Astrocyte of the hippocampus (primary cell): ENCODE data around the gene BZW2.

Experiments
- DNase-seq: peaks from one replicate; pipeline ENCODE4 v3.0.0; 2011; ENCODE audit warnings: low read depth, low spot score

BZW2 gene

GRCh38 chr7:16718111-16718656 is 72.2 kb downstream of the BZW2 start:
- DNase-seq: no peak

GRCh38 chr7:16719699-16720098 is 73.7 kb downstream of the BZW2 start:
- no peak for DNase-seq

- DNase-seq: no peak
Measured at GRCh38 chr7:16721541-16721940, 75.6 kb downstream of the BZW2 start.

GRCh38 chr7:16724344-16724743 is 78.4 kb downstream of the BZW2 start:
- no peak for DNase-seq

- no peak for DNase-seq
Measured at GRCh38 chr7:16726189-16726588, 80.2 kb downstream of the BZW2 start.

- DNase-seq: no peak
Measured at GRCh38 chr7:16727736-16728135, 81.8 kb downstream of the BZW2 start.

DNA sequence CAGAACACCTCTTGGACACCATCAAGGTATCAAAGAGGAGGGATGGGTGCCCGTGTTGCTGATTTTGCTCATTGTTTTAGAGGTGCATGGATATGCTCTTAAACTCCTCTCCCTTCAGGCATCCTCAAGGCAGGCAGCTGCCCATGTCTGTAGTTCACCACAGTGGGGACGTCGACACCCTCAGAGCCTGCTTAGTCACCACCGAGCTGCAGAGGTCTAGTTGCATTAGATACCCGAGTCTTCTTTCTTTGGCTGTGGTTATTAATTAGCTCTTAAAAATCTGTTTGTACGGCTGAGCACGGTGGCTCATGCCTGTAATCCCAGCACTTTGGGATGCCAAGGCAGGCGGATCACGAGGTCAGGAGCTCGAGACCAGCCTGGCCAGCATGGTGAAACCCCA is 82.8 kb downstream of the BZW2 start:
- peak; percentile 40 for DNase-seq

- no peak for DNase-seq
Measured at GRCh38 chr7:16729541-16729940, 83.6 kb downstream of the BZW2 start.

DNA sequence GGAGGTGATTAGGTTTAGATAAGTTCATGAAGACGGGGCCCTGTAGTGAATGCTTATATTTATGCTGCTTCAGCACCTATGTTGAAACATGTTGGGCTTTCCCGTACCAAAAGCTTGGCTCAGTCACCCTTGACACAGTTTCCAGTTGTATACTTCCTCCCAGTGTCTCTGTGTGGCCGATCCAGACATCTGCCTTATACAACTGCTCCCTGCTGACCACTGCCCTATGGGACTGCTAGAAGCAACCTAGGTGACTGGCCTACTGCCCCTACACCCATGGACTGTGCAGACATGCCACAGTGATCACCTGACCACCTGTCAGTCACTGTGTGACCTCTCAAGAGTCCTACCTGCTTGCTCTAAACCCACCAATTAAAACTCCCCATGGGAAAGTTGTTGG is 85.0 kb downstream of the BZW2 start:
- no peak for DNase-seq

GRCh38 chr7:16732828-16733227 is 86.8 kb downstream of the BZW2 start:
- no peak for DNase-seq

DNA sequence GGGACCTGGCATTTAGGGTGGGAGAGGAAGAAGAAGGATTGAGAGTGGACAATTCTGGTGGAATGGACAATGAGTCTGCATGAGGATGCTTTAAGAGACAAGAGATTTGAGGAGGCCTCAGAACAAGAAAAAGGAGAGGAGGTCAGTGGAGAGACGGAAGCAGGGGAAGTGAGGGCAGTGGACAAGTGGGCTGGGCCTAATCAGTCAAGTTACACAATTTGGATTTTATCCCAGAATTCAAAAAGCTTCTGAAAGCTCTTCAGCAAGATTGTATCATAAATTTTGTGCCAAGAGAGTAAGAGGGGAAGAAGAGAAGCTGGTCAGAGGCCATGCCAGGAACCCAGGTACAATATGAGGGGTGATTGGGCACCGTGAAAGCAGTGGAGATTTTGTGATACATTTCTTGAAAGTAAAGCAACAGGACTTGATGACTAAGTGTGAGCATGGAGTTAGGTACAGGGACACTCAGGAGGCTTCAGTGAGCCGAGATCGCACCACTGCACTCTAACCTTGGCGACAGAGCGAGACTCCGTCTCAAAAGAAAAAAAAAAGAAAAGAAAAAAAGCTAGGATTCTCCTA is 88.3 kb downstream of the BZW2 start:
- DNase-seq: no peak

DNA sequence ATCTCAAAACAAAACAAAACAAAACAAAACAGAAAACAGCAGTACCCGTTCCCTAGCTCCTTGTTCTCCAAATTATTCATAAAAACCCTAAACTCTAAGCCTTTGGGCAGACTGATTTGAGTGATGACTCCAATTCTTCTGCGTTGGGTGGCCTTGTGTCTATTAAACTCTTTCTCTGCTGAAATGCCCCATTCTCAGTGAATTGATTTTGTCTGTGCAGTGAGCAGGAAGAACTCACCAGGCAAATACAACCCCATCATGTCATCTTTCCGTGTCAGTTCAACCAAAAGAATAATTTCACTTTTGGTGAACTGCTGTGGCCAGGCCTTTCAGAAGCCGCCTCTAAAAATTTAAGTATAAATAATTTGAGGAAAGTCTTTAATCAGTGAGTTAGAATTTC is 89.0 kb downstream of the BZW2 start:
- DNase-seq: no peak

- no peak for DNase-seq
Measured at GRCh38 chr7:16738011-16738688, 92.2 kb downstream of the BZW2 start.

DNA sequence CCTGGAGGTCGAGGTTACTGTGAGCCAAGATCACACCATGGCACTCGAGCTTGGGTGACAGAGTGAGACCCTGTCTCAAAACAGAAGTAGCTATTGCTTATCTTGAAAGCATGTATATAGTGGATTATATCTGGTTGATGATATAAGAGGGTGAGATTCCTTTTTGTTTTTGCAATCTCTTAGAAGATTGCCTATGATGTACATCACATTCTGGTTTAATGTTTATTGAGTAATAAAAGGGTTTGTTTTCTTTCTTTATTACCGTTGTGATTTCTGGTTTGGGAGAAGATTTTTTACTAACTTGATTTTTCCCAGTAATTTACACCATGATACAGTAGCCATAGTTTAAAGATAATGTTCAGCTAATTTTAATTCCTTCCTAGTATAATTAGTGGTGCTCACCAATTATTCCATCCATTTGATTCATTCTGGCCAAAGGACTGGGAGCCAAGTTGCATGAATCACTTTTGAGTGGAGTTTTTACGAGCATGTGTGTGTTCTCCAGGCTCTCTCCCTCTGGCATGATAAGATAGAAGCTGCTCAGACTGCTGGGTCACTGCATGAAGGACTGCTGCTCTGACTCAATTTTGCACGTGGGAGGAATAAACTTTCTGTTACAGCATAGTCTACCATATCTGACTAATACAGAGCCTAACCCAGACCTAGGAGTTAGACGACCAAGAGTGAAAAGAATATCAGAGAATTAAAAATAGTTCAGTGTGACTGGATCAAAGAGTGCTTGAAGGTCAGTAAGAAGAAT is 94.1 kb downstream of the BZW2 start:
- peak; percentile 84 for DNase-seq

- no peak for DNase-seq
Measured at GRCh38 chr7:16740623-16740953, 94.6 kb downstream of the BZW2 start.

DNA sequence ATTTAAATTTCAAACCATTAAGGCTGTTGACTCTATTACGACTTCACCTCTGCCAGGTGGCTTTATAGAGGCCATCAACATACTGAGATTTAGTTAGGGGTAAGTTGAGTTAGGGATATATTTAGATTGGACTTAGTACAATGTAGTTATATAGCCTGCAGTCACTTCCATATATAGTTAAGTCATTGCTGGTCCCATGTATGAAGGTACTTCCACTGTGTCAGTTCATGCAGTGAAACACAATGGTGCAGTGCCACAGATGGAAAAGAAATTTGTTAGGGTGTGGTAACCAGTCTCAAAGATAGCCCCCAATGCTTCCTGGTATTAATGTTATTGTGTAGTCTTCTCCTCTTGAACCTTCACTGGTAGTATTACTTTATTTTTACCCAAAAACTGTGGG is 95.0 kb downstream of the BZW2 start:
- no peak for DNase-seq

DNA sequence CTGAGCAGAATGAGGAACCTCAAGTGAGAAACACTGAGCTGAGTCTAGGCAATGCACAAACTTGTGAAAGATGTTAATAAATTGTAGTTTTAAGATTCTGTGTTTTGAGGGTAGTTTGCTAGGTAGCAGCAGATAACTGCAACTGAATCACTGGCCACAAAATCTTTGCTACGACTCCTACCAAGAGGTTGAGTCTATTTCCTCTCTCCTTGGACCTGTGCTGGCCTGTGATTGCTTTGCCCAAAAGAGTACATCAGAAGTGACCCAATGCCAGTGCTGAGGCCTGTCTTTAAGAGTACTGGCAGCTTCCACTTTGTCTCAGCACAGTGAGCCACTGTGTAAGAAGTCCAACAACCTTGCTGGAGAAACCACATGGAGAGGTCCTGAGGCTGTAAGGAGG is 95.7 kb downstream of the BZW2 start:
- DNase-seq: no peak

DNA sequence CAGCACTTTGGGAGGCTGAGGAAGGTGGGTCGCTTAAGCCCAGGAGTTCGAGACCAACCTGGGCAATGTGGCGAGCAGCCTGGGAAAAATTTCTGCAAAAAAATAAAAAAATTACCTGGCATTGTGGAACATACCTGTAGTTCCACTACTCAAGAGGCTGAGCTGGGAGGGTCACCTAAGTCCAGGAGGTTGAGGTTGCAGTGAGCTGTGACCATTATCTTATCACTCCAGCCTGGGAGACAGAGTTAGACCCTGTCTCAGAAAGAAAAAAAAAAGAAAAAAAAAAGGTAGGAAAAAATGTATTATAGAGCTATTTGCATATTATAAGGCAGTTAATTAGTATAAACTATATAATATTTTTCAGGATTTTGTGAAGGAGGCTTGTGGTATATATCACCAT is 96.6 kb downstream of the BZW2 start:
- DNase-seq: no peak

DNA sequence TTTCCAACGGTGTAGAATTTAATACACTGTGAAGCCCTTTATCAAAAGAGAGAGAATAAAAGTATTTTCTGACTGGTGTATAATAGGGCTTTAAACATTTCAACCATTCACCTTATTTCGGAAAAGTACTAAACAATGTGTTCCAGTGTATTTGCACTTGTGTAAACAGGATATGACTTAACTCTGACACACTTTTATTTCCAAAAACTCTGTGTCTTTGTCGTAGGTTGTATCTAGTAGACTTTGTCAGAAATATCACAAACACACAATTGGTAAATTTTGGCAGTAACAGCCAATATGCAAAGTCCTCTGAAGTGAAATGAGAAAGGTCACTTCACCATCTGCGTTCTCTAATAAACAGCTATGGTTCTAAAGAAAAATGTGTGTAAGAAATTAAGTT is 97.3 kb downstream of the BZW2 start:
- no peak for DNase-seq

GRCh38 chr7:16744518-16745250 is 98.7 kb downstream of the BZW2 start:
- no peak for DNase-seq

GRCh38 chr7:16745645-16746044 is 99.7 kb downstream of the BZW2 start:
- DNase-seq: no peak

DNA sequence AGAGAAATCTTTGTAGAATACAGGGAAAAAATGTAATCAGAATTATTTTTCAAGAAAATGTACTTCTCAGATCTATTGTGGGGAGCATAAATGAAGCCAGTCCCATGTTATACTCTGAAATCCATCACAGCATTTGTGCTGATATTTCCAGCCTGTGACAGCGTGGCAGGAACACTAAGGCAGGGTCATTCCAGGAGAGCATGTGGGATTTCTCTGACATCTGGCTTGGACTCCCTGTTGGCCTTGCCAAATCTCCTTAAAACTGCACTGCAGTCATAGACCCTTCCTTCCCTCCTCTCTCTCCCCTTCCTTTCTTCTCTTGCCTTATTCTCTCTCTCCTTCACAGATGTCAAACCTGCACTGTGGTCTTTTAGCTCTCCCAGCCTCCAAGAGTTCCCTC is 101.1 kb downstream of the BZW2 start:
- DNase-seq: no peak
